Panc1 (cell line): ENCODE results near the gene CPT2.

Experiments
- CTCF ChIP-seq: fragments of 450-650 bp; IDR thresholded peaks from 2 replicates; pipeline ENCODE4 v1.5.1; 2017; ENCODE audit warnings: mild to moderate bottlenecking
- POLR2AphosphoS5 ChIP-seq: IDR thresholded peaks from 2 replicates; pipeline ENCODE4 v1.6.1; 2012; ENCODE audit warnings: mild to moderate bottlenecking, low read depth, low read length, moderate library complexity
- SIN3A ChIP-seq: IDR thresholded peaks from 2 replicates; pipeline ENCODE4 v1.6.1; 2012; ENCODE audit warnings: low read depth, mild to moderate bottlenecking, low read length, moderate library complexity, borderline replicate concordance; ENCODE audit not compliant: insufficient read depth

GRCh38 chr1:53195246-53196016, 1.2 kb upstream of the CPT2 start:
- TF ChIP-seq CTCF (no peak), SIN3A (no peak), POLR2AphosphoS5 (no peak)
